ENCODE measurements around the gene RIPOR3.
"Not testable (repeated sequence)": the region's sequence is repeated elsewhere in the genome, so short reads cannot be mapped to it uniquely, and the experiment has no call there.

The RIPOR3 gene

DNA sequence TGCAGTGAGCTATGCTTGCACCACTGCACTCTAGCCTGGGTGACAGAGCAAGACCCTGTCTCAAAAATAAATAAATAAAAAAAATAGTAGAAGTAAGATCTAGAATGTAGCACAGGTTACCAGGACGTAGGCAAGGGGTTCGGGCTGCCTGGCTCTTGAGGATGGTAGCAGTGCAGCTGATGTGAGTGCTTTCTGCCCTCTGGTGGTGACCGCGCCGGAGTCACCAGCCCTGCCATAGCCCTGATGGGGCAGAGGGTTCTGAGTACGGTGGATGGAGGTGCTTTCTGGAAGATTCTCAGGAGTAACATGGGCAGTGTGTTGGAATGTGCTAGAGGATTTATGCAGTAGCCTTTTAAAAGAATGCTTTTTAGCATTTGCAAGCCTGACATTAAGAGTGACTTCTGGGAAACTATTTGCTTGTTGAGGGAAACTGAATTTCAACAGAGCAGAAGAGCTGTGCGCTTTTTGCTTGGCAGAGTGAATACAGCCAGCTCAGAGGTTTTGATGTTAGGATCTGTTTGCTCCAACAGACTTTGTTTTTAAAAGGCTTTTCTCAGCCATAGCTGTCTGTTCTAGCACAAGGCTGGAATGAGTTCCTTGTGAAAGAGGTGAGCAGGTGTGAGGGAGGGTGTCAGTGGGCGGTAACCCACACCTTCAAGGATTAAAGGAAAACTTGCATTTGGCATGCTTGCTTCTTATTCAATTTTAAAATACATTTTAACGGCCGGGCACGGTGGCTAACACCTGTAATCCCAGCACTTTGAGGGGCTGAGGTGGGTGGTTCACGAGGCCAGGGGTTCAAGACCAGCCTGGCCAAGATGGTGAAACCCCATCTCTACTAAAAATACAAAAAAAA, 115.2 kb downstream of the RIPOR3 start:
- H3K4me3 ChIP-seq (ENCODE audit: extremely low read depth, insufficient read depth, low read length, poor library complexity, severe bottlenecking): no peak overlapping the region
- peaks cover 88% of the 10 kb centered on the region for H3K36me3 ChIP-seq (ENCODE audit: control insufficient read depth, insufficient read depth, low read length)
- 77 to 90% methylated on average over 8 to 9 of the region's 12 CpGs for WGBS, 2 experiments (ENCODE audit: insufficient coverage in 2 of 2)
- no peaks in the 10 kb centered on the region for H3K9me3 ChIP-seq (ENCODE audit: control insufficient read depth, low read length)
- H3K4me1 ChIP-seq (ENCODE audit: control insufficient read depth, insufficient read depth, low read length, poor library complexity, severe bottlenecking): no peaks in the 10 kb centered on the region
- no peak overlapping the region for H3K27ac ChIP-seq (ENCODE audit: low read depth, low read length, severe bottlenecking)

DNA sequence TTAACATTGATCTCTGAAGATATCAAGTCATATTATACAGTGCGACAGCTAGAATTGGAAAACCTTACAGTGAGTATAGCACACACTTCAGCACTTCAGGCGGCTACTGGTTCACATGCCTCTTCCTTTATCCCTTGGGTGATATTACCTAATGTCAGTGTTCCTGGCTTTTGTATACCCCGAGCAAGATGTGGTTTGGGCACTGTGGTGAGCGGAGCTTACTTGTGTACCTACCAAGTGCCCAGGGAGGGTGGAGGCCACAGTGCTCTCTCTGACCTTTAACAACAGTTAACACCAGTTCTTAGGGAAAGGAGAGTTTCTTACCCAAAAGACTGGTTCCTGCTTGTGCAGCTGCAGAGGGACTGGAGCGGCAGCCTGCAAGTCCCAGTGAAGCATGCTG, 116.8 kb downstream of the RIPOR3 start:
- Histone ChIP-seq H3K4me1 (ENCODE audit: control insufficient read depth, insufficient read depth, low read length, poor library complexity, severe bottlenecking) (peaks cover 13% of the 10 kb centered on the region), H3K36me3 (ENCODE audit: control insufficient read depth, insufficient read depth, low read length) (peaks cover 84% of the 10 kb centered on the region), H3K27ac (ENCODE audit: low read depth, low read length, severe bottlenecking) (no peak overlapping the region), H3K9me3 (ENCODE audit: control insufficient read depth, low read length) (no peaks in the 10 kb centered on the region), H3K4me3 (ENCODE audit: extremely low read depth, insufficient read depth, low read length, poor library complexity, severe bottlenecking) (no peak overlapping the region)
- WGBS, 2 experiments (ENCODE audit: insufficient coverage in 2 of 2): 96 to 100% methylated on average over 2 to 3 of the region's 5 CpGs

DNA sequence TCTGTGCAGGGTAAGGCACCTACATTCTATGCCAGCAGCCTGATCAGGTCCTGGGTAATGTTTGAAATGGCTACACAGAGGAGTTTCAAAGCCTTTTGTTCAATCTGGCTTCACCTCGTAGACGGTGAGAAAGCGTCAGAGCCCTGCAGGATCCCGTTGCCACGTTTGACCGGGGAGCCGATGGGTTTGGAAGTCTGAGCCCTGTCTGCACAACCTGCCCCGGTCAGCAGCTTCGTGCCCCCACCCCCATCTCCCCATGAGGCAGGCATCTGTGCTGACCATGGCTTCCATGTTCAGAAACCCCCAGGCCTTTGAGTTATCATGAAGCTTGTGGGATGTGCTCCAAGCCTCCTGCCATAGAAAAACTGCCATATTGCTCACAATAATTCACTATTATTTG, 117.2 kb downstream of the RIPOR3 start:
- H3K36me3 ChIP-seq (ENCODE audit: control insufficient read depth, insufficient read depth, low read length): peaks cover 82% of the 10 kb centered on the region
- no peaks in the 10 kb centered on the region for H3K9me3 ChIP-seq (ENCODE audit: control insufficient read depth, low read length)
- H3K4me3 ChIP-seq (ENCODE audit: extremely low read depth, insufficient read depth, low read length, poor library complexity, severe bottlenecking): no peak overlapping the region
- 89 to 92% methylated on average over 7 to 8 of the region's 9 CpGs for WGBS, 2 experiments (ENCODE audit: insufficient coverage in 2 of 2)
- no peak overlapping the region for H3K27ac ChIP-seq (ENCODE audit: low read depth, low read length, severe bottlenecking)
- H3K4me1 ChIP-seq (ENCODE audit: control insufficient read depth, insufficient read depth, low read length, poor library complexity, severe bottlenecking): peaks cover 15% of the 10 kb centered on the region

DNA sequence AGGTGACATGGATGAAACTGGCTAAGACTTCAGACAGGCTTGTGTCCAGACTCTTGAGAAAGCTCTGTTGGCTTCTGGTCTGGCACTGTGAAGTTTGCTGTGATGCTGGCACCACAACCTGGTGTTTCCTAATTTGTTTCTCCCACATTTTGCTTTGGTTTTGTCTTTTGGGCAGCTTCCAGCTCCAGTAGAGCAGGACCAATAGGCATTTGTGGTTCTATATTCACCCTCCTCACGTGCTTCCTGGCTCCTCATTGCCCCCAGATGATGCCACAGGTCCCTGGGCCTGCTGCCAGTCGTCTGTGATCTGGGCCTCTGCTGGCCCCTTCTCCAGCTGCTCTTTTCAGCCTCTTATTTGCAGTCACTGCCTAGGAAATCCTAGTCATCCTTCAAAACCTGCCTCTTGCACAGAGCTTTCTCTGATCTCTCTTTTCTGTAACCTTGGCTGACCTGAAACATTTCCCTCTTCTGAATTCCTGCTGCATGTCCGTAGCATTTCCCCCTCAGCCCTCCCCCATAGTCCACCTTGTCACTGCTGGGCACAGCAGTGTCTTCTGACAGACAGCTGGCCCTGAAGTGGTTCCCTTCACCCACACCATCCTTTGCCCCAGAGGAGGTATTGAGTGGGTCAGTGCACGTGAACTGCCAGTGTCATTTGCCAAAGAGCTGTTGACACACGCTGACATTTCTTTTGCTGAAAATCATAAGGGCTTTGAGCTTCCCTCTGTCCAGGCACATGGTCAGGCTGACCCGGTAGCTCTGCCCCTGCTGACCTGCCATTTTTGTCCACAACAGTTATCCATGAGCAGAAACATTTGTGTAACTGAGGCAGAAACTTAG, 118.2 kb downstream of the RIPOR3 start:
- WGBS, 2 experiments (ENCODE audit: insufficient coverage in 2 of 2): 80 to 86% methylated on average over 5 to 6 of the region's 6 CpGs
- peaks cover 82% of the 10 kb centered on the region for H3K36me3 ChIP-seq (ENCODE audit: control insufficient read depth, insufficient read depth, low read length)
- H3K4me3 ChIP-seq (ENCODE audit: extremely low read depth, insufficient read depth, low read length, poor library complexity, severe bottlenecking): no peak overlapping the region
- H3K9me3 ChIP-seq (ENCODE audit: control insufficient read depth, low read length): no peaks in the 10 kb centered on the region
- no peak overlapping the region for H3K27ac ChIP-seq (ENCODE audit: low read depth, low read length, severe bottlenecking)
- peaks cover 15% of the 10 kb centered on the region for H3K4me1 ChIP-seq (ENCODE audit: control insufficient read depth, insufficient read depth, low read length, poor library complexity, severe bottlenecking)

DNA sequence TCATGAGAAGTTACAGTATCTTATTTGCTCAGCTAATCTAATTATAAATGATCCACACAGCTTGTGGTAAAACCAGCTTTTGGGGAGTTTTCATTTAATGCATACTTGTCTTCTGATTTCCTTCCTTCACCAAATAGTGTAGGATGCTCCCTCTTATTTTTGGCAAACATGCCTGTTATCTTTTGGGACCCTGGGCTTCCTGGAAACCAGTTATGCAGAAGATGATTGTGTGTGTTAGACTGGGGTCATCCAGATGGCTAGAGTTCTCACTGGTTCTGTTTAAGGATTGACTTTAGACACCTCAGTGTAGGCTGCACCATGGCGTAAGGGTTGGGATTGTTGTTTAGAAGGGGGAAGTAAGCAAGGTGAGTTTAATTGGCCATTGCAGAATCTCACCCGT, 119.9 kb downstream of the RIPOR3 start:
- WGBS, 2 experiments (ENCODE audit: insufficient coverage in 2 of 2): 90% methylated on average over 2 of the region's 2 CpGs; no CpG with 5 or more reads in 1 of the 2 experiments
- Histone ChIP-seq H3K36me3 (ENCODE audit: control insufficient read depth, insufficient read depth, low read length) (peaks cover 81% of the 10 kb centered on the region), H3K27ac (ENCODE audit: low read depth, low read length, severe bottlenecking) (no peak overlapping the region), H3K4me3 (ENCODE audit: extremely low read depth, insufficient read depth, low read length, poor library complexity, severe bottlenecking) (no peak overlapping the region), H3K9me3 (ENCODE audit: control insufficient read depth, low read length) (no peaks in the 10 kb centered on the region), H3K4me1 (ENCODE audit: control insufficient read depth, insufficient read depth, low read length, poor library complexity, severe bottlenecking) (peaks cover 15% of the 10 kb centered on the region)

DNA sequence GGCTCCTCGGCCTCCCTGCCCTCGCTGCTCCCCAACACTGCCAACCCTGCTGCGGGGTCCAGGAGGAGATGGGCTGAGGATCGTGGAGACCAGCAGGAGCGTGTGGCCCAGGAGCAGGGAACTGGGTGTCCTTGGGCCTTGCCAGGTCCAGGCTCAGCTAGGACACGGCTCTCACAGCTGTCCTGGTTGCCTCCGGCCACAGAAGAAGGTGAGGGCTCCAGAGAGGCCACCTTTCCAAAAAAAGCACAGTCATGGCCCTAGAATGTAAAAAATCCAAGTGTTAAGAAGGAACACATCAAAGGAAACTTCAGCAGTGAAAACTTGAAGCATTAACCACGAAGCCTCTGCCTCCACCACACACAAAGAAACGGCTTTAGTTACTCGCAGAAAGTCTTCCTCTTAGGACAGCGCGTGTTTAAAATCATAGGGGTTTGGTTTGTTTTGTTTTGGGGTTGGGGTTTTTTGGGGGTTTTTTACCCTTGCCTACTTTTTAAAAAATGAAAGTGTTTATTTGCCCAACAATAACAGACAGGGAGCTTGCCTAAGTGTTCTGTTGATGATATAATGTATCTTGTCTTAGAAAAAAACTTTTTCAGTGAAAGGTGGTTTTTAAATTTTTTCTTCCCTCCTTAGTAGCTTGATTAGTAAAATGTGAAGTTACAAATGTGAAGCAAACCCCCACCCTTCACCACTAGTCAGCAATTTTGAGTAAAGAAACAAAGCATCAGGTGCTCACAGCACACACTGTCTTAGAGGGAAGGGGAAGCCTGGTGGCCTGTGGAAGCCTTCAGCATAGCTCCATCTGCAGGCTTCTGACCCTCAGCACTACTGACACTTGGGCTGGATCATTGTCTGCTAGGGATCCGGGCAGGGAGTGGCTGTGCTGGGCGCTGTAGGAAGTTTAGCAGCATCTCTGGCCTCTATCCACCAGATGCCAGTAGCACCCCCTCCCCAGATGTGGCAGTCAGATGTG, 121.2 kb downstream of the RIPOR3 start:
- Histone ChIP-seq H3K4me3 (ENCODE audit: extremely low read depth, insufficient read depth, low read length, poor library complexity, severe bottlenecking) (no peak overlapping the region), H3K4me1 (ENCODE audit: control insufficient read depth, insufficient read depth, low read length, poor library complexity, severe bottlenecking) (peaks cover 15% of the 10 kb centered on the region), H3K9me3 (ENCODE audit: control insufficient read depth, low read length) (no peaks in the 10 kb centered on the region), H3K27ac (ENCODE audit: low read depth, low read length, severe bottlenecking) (peak overlapping the region; percentile 45), H3K36me3 (ENCODE audit: control insufficient read depth, insufficient read depth, low read length) (peaks cover 83% of the 10 kb centered on the region)
- 88 to 95% methylated on average over 7 to 10 of the region's 14 CpGs for WGBS, 2 experiments (ENCODE audit: insufficient coverage in 2 of 2)

DNA sequence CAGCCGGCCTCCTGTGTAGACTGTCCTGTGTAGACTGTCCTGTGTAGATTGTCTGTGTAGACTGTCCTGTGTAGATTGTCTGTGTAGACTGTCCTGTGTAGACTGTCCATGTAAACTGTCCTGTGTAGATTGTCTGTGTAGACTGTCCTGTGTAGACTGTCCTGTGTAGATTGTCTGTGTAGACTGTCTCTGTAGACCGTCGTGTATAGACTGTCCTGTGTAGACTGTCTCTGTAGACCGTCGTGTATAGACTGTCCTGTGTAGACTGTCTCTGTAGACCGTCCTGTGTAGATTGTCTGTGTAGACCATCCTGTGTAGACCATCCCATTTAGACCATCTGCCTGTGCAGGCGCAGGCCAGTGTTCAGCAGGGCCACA, 121.9 kb downstream of the RIPOR3 start:
- not testable (repeated sequence) for H3K4me3 ChIP-seq (ENCODE audit: extremely low read depth, insufficient read depth, low read length, poor library complexity, severe bottlenecking); H3K9me3 ChIP-seq (ENCODE audit: control insufficient read depth, low read length)
- H3K27ac ChIP-seq (ENCODE audit: low read depth, low read length, severe bottlenecking): peak overlapping the region; percentile 45
- H3K4me1 ChIP-seq (ENCODE audit: control insufficient read depth, insufficient read depth, low read length, poor library complexity, severe bottlenecking): peaks cover 15% of the 10 kb centered on the region
- WGBS, 2 experiments (ENCODE audit: insufficient coverage in 2 of 2): 96 to 100% methylated on average over 5 to 6 of the region's 7 CpGs
- peaks cover 83% of the 10 kb centered on the region for H3K36me3 ChIP-seq (ENCODE audit: control insufficient read depth, insufficient read depth, low read length)

DNA sequence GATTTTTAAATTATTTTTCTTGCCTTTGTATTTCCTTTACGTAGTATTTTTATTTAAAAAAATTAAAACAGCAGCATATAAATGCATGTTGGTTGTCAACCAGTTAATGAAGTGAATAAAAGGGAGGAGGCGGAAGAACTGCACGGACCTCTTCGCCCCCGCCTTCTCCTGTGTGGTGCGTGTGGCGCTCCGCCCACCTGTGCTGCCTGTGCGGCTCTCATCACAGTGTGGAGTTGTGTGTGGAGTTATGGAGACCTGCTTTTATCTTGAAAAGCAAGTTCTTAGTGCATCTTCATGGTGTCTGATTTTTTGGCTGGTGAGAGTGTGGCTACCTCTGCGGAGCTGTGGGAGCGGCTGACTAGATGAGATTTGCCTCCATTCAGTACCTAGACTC, 122.8 kb downstream of the RIPOR3 start:
- peaks cover 88% of the 10 kb centered on the region for H3K36me3 ChIP-seq (ENCODE audit: control insufficient read depth, insufficient read depth, low read length)
- H3K4me3 ChIP-seq (ENCODE audit: extremely low read depth, insufficient read depth, low read length, poor library complexity, severe bottlenecking): no peak overlapping the region
- H3K4me1 ChIP-seq (ENCODE audit: control insufficient read depth, insufficient read depth, low read length, poor library complexity, severe bottlenecking): peaks cover 19% of the 10 kb centered on the region

DNA sequence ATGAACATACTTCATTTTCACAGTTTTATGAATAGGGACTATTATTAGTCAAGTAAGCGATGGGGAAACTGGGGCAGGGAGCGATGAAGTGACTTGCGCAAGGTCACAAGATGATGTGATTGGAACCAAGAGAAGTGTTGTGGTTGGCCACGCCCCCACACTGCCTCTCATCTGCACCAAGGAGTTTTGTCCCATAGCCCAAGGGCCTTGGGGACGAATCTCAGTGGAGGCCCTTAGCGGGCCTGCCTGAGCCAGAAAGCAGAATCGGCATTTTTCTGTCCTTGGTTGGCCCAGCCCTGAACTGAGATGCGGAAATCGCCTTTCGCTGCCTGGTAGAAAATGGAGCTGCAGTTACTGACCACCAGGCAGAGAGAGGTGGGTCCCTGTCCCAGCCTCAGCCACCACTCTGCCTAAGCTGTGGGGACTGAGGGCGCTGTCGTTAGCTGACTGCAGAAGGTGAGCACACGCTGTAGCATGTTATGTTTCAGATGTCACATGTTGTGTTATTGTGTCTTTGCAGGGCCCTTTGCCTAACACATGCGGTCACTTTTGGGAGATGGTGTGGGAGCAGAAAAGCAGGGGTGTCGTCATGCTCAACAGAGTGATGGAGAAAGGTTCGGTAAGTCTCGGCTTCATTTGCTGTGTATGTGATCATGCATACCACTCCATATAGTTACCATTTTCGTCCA, 123.3 kb downstream of the RIPOR3 start:
- peaks cover 19% of the 10 kb centered on the region for H3K4me1 ChIP-seq (ENCODE audit: control insufficient read depth, insufficient read depth, low read length, poor library complexity, severe bottlenecking)
- WGBS, 2 experiments (ENCODE audit: insufficient coverage in 2 of 2): 96 to 98% methylated on average over 14 of the region's 18 CpGs
- peaks cover 89% of the 10 kb centered on the region for H3K36me3 ChIP-seq (ENCODE audit: control insufficient read depth, insufficient read depth, low read length)
- no peak overlapping the region for H3K27ac ChIP-seq (ENCODE audit: low read depth, low read length, severe bottlenecking)
- H3K4me3 ChIP-seq (ENCODE audit: extremely low read depth, insufficient read depth, low read length, poor library complexity, severe bottlenecking): no peak overlapping the region
- no peaks in the 10 kb centered on the region for H3K9me3 ChIP-seq (ENCODE audit: control insufficient read depth, low read length)

More for the DNA sequence above, 122.8 kb downstream of the RIPOR3 start:
- Histone ChIP-seq H3K9me3 (ENCODE audit: control insufficient read depth, low read length) (no peaks in the 10 kb centered on the region), H3K27ac (ENCODE audit: low read depth, low read length, severe bottlenecking) (no peak overlapping the region)
- 87 to 91% methylated on average over 9 to 10 of the region's 11 CpGs for WGBS, 2 experiments (ENCODE audit: insufficient coverage in 2 of 2)

DNA sequence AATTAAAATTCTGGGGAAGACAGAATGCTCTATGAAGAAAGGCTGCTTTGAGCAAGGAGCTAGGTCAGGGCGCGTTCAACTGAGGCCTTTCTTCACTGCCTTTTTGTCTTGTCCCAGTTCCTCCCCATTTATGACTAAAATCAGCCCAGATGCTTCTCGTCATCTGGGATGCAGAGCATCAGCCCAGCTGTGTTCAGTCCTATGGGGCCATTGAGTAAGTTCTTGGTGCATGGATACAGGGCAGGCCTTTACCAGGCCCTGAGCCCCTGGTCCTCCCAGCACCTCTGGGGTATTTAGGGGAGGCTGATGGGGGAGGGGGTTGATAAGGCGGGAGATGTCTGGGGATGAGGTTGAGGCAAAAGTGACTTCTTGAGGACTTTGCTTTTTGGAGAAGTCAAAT, 125.5 kb downstream of the RIPOR3 start:
- Histone ChIP-seq H3K4me3 (ENCODE audit: extremely low read depth, insufficient read depth, low read length, poor library complexity, severe bottlenecking) (no peak overlapping the region), H3K4me1 (ENCODE audit: control insufficient read depth, insufficient read depth, low read length, poor library complexity, severe bottlenecking) (peaks cover 38% of the 10 kb centered on the region), H3K36me3 (ENCODE audit: control insufficient read depth, insufficient read depth, low read length) (peaks cover 78% of the 10 kb centered on the region), H3K9me3 (ENCODE audit: control insufficient read depth, low read length) (no peaks in the 10 kb centered on the region), H3K27ac (ENCODE audit: low read depth, low read length, severe bottlenecking) (no peak overlapping the region)
- WGBS, 2 experiments (ENCODE audit: insufficient coverage in 2 of 2): 100% methylated on average over 1 to 4 of the region's 4 CpGs

Data from mesodermal cell (in vitro differentiated cells).